HG02623 (cell line): ENCODE results near the gene CD6.

Source experiments
- ATAC-seq: cut with Tn5 transposase; IDR thresholded peaks from one replicate; pipeline ENCODE4 v1.9.1; 2021; ENCODE audit warnings: moderate library complexity; ENCODE audit not compliant: unreplicated experiment

Gene CD6

DNA sequence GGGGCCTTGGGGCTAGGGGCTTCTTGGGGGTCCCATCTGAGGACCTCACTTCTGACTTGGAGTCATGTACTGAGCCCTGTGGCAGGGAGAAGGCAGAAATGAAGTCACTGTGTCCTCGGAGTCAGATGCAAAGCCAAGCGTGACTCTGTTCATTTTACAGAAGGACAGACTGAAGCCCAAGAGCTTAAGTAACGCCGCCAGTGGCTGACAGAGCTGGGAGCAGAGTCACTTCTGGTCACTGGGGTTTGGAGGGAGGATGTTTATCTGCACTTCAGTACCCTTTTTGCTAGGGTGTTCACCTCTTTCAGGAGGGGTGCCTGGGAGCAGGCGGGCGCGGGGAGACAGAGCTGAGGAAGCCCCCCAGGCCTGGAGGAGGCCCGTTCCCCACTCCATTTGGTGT is 10.7 kb downstream of the CD6 start:
- no peak for ATAC-seq

DNA sequence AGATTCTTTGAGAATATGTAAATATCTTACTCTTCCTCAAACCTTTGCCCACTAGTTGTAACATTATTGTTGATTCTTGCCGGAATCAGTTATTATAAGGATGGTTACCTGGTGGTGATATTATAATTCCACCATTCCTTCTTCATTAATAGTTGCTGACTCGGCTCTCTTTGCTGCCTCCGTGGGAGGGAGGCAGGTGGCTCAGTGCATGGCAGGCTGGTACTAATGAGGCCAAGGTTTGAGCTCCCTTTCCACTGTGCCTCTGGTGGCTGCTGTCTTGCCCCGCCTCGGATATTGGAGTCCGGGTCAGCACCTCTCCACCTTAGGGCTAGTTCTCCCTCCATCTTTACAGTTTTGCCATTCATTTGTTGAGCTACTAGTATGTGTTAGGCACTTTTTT is 12.7 kb downstream of the CD6 start:
- no peak for ATAC-seq

DNA sequence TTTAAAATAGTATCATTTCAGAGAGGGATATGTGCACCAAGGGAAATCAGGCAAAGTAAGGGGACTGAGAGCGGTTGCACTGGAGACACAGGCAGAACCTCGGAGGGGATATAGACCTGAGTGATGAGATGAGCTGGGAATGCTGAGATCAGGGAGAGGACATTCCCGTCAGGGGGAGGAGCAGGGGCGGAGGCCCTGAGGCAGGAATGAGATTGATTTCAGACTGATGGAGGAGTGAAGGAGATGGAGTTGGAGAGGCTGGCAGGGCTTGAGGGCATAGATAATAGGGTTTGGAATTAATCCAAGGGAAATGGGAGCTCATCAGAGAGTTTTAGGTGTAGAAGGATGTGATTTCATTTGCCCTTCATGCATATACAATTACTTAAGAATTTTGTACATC is 13.2 kb downstream of the CD6 start:
- ATAC-seq, result no peak

DNA sequence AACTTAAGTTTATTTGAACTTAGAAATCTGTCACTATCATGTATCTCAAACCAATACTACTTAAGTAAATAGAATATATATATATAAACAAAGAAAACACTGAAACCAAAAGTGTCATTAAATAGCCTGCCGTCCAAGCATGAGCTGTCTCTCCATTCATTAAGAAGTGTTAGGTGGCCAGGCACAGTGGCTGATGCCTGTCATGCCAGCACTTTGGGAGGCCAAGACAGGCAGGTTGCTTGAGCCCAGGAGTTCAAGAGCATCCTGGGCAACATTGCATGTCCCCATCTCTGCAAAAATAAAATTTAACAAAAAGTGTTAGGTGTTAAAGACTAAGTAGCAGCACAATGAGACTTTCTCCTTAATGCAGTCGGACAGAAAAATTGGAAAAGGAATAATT is 14.0 kb downstream of the CD6 start:
- ATAC-seq, result no peak

DNA sequence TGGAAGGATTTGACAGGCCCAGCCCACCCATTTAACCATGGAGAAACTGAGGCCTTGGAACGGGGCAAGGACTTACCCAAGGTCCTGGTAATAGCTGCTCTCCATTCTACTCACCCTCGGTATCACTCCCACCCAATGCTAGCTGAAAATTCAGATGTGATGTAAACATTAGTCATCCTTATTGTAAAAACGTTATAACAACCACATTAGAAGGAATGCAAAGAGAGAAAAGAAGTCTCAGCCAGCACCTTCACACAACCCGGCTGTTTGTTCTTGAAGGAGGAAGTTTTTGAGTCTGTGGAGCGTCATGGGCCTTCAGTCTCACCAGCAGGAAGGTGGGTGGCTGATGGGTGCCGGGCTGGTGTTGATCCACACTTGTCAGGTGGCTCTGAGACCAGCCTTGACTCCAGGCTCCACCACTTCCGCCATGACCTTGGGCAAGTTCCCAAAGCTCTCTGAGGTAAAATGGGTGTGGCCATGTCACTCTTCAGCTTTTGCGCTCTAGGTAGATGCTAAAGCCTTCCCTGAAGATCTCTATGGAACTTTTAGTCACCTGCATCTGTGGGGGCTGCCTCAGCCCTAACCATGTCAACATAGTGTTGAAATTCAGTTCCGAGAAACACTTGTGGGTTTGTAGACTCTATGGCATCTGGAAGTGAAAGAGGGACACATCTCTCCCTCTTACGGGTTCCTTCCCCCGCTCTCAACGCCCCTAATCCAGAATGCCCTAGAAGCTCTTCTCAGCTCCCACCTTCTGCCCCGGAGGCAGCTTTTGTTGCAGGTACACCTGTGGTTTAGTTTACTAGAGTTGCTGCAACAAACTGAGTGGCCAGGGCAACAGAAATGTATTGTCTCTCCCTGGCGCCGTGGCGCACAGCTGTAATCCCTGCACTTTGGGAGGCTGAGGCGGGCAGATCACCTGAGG is 14.8 kb downstream of the CD6 start:
- no peak for ATAC-seq

DNA sequence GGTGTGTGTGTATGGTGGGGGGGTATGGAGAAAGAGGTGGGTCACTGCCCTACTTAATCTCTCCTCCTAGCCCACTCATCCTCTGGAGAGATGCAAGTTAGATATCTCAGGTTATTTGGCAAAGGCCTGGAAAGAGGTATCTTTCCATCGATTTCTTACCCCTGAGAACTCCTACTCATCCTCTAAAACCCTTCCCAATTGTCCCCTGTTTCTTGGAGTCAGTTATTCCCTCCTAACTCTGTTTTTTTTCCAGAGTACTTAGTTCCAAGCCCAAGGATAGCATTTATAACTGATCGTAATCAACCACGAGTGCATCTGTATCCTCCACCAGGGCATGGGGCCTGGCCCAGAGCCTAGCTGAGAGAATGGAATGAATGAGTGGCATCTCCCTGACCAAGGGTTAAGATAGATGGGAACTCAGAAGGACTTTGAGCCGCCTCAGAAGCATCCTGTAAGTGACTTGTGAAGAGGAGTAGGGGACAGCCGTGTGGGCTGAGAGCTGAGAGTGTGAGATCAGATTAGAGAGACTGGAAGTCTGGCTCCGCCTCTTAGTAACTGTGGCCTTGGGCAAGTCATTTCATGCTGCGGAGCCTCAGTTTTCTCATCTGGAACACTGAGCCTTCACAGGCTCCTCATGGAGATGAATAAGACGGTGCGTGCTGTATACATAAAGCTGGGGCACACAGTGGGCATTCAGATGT is 16.2 kb downstream of the CD6 start:
- no peak for ATAC-seq

DNA sequence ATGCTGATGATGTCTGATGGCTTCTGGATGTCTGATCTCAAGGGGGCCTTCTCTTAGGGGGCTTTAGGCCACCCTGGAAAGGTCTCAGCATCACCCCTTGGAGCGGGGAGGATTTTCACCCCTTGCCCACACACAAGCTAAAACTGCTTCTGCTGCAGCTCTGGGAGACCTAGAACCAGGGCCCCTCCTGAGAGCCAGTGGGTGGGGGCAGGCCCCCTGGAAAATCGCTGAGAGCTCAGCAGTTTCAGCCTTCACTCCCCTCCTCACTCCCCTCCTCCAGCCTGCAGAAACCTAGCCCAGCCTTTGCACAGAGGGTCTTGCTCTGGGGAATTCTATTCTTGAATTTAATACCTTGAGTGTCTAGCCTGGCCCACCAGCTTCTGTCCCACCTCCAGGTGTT is 17.2 kb downstream of the CD6 start:
- no peak for ATAC-seq

DNA sequence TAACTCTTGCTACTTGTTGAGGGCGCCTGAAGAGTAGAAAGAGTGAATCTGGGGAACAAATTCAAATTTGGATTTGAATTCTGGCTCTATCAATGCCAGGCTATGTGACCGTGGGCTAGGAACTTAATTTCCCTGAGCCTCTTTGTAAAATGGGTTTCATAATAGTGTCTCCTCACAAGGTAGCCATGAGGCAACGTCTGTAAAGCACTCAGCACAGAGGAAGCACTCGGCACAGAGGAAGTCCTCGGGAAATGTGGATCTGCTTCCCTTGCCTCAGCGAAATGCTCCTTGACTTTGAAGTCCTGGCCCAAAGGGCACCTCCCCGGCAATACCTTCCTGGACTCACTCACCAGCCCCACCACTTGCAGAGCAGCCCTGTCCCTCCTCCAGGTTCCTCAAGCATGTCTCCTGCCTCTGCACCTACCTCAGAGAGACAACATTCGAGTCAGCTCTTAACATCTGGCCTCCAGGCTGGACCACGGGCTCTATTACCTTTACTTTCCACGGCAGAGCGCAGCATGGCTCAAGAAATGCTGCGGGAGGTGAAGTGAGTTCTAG is 17.7 kb downstream of the CD6 start:
- no peak for ATAC-seq

DNA sequence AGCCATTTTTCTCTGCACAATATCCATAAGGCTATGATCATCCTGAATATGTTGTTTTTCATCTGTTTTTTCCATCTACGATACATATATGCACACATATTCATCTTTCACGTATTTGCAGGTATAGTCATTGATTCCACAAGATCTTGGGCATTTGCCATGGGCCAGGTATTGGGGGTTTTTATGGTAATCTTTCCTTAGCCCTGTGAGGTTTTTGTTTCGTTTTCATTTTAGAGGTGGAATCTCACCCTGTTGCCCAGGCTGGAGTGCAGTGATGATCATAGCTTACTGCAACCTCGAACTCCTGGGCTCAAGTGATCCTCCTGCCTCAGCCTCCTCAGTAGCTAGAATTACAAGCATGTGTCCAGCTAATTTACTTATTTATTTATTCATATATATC is 20.0 kb downstream of the CD6 start:
- no peak for ATAC-seq

DNA sequence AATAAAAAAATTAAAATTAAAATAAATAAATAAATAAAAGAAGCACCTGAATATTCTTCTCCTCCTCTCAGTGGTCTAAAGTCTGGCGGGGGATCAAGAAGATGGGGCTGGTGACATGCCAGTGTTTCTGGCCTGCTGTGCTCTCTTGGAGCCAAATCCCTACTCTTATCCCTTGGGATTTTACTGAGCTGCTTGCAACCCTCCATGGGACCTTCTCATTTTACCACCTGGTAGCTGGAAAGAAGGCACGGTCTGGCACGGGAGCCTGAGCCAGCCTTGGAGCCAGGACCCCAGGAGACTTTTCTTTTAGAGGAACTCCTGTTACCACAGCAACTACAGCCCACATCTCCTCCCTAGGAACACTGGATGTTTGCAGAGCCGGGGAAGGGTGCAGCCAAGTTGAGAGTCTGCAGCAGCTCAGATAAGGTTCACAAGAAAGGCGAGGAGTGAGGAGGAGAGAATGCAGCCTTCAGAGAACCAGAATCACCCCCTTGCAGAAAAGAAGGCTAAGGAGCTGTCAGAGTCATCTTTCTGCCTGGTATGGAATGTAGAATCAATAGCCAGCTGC is 21.4 kb downstream of the CD6 start:
- no peak for ATAC-seq

DNA sequence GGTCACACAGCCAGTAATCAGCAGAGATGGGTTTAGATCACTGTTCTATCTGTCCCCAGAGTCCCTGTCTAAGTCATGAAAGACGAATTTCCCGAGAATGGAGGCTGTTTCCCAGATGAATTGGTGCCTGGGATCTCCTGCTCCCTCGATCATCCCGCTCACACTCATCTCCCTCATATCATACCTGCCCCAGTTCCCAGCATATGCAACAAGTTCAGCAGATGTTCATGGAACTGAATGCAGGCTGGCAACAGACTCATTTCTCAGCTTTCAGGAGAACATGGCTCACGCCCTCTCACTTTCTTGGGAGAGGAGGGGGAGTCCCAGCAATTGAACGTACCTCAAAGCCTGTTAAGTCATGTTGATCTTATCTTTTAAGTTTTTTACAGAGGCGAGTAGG is 22.1 kb downstream of the CD6 start:
- ATAC-seq, result no peak

DNA sequence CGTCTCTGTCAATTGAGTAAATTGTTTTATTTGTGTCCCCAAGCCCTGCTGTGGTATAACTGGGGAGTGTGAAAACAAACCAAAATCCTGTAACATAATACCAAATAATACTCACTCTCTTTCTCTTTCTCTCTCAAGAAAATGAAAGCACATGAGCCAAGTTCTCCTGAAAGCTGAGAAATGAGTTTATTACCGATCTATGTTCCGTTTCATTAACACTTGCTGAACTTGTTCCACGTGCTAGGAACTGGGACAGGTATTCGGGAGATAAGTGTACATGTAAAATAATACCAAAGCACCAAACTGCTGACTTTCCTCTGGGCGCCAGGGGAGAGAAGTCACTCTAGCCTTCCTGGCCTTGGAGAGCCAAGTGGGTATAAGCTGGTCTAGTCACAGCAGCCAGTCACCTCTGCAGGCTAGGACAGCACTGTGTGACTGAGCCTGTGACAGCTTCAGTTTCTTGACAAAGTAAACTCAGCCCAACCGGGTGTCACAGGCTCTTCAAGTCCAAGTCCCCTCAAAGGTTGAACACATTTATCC is 23.1 kb downstream of the CD6 start:
- no peak for ATAC-seq

DNA sequence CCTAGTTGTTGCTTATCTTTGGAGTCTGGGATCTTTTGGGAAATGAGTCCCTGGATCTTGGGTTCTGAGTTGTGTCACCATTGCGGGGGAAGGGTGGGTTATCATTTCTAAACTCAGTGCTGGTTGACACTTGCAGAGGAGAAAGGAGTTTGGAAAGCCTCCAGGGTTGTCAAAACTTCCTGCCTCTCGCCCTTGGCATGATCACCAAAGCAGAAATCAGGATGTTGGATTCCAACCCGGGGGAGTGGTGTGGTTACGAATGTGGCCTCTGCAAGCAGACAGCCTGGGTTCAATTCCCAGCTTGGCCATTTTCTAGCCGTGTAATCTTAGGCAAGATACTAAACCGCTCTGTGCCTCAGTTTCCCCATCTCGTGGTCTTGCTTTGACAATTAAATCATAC is 24.3 kb downstream of the CD6 start:
- no peak for ATAC-seq

DNA sequence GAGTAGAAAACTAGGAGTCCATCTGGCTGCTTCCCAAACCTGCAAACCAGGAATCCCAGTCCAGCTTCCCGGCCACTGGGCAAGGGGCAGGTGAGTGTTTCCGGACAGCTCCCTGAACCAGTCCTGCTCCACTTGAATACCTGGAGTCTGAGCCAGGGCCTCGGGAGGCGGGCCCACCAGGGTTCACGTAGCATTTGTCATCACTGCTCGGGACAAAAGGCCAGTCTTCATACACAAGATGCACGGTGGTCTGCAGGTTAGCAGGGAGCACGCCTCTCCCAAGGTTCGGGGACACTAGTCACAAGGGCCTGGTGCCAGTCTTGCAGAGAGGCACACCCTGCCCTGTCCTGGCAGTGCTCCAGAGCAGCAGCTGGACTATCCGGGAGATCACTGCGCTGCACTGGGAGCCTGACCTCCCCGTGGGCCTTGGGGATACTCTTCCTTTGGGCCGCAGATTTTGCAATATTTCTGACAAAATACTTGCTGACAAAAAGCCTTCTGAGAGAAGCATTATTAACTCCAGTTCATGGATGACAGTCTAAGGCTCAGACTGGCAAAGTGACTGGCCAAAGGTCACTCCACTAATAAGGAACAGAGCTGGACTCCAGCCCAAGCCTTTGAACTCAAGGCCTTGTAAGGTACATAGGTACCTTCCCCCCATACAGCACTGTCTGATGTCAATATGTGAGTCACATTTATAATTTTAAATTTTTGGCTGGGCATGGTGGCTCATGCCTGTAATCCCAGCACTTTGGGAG is 25.1 kb downstream of the CD6 start:
- no peak for ATAC-seq

DNA sequence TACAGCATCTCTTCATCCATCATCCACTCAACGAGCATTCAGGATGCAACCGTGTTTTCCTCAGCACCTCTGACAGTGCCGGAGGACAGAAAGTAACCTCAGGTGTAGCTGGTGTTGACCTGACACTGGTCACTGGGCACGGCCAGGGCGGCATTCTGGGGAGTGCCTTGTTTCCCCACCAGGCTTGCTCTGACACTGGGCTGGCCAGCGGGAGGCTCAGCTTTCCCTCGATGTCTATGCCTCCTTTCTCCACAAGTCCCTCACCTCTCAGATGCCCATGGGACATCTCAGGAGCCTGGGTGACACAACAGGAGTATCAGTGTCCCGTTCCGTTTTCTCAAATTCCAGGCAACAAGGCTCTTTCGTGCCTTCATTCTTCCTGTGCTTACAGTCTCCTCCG is 28.9 kb downstream of the CD6 start:
- no peak for ATAC-seq

DNA sequence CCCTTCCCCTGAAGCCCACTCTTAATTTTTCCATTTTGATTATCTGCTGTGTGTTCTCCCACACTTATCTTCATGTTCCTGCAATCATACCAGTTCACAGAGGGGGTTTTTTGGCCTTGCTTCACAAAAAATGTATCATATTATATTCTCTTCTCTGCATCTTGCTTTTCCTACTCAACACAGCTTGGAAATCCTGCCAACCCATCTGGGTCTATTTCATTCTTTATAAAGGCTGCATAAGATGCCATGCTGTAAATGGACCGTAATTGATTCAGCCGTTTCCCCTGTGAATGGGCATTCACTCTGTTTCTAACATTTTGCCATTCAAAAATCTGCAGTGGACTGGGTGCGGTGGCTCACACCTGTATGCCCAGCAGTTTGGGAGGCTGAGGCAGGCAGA is 30.5 kb downstream of the CD6 start:
- ATAC-seq, result no peak

DNA sequence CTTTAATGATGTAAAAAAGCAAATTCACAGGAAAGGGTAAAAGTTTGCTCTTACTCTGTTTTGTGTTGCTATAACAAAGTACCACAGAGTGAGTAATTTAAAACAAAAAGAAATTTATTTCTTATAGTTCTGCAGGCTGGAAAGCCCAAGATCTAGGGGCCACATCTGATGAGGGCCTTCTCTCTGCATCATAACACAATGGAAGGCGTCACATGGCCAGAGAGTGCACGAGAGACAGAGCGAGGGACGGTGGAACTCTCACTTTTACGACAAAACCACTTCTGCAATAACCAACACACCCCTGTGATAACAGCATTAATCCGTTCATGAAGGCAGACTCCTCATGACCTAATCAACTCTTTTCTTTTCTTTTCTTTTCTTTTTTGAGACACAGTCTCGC is 31.1 kb downstream of the CD6 start:
- no peak for ATAC-seq

DNA sequence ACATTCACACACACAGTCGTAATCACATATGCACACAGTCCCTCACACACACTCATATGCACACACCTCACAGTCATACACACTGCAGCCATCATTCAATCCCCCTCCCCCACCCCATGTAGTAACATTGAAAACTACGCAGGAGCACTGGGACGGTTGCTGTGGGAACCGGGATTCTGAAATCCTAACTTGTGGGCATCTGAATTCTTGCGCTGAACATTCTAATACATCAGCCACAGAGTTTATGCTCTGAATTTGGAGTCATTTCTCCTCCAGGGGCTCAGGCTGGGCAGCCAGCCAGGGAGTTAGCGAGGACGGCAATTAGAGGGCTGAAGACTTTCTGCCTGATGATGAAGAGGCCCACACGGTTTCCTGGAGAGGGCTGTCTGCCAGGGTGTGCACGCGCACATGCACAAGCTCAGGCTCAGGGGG is 32.7 kb downstream of the CD6 start:
- ATAC-seq, result no peak

DNA sequence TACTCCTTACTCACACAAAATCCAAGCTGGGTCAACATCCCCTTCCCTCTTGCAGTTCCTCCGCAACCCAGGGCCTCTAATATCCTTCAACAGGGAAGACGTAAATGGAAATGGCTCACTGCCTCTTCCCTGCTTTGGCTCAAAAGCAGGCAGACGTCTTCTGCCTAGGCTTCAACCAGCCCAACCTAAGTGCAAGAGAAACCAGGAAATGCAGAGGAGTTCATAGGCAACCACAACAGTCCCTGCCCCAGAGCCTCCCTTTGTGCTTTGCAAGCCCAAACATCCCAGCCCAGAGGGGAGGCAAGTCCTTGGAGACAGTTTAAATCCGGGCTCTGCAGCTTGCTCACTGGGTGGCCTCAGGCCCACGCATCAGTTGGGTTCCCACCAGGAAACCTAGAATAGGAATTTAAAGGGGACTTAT is 33.3 kb downstream of the CD6 start:
- no peak for ATAC-seq

DNA sequence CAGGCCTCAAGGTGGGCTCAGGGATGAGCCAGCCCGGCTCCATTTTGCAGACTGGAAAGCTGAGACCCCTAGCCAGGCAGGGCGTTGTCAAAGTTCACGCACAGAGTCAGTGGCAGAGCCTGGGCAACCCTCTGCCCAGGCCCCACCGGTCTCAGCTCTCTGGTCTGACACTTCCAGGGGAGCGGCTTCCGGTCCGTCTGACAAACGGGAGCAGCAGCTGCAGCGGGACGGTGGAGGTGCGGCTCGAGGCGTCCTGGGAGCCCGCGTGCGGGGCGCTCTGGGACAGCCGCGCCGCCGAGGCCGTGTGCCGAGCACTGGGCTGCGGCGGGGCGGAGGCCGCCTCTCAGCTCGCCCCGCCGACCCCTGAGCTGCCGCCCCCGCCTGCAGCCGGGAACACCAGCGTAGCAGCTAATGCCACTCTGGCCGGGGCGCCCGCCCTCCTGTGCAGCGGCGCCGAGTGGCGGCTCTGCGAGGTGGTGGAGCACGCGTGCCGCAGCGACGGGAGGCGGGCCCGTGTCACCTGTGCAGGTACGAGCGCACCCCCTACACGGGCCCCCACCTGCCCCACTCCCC is 36.0 kb downstream of the CD6 start:
- no peak for ATAC-seq
